ENCODE data around the gene SASH3.
"Not testable (repeated sequence)": the region's sequence is repeated elsewhere in the genome, so short reads cannot be mapped to it uniquely, and the experiment has no call there.

SASH3 gene

GRCh38 chrX:129779747-129780146 is at the start of gene SASH3:
Gene SASH3, plus strand, starts transcription at chrX:129779949. Its CDS starts 149 bp downstream, at chrX:129780098.
- DNase-seq = no peak

GRCh38 chrX:129731228-129731627 is 48.5 kb upstream of the SASH3 start:
- no peak for DNase-seq

- no peak for DNase-seq
Measured at GRCh38 chrX:129732857-129733256, 46.9 kb upstream of the SASH3 start.

DNA sequence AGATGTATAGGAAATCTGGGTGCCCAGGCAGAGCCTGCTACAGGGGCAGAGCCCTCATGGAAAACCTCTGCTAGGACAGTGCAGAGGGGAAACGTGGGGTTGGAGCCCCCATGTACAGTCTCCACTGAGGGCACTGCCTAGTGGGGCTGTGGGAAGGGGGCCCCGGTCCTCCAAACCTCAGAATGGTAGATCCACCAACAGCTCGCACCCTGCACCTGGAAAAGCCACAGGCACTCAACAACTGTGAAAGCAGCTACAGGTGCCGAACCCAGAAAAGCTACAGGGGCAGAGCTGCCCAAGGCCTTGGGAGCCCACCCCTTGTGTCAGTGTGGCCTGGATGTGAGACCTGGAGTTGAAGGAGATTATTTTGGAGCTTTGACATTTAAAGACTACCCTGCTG is 46.4 kb upstream of the SASH3 start:
- DNase-seq = no peak

DNA sequence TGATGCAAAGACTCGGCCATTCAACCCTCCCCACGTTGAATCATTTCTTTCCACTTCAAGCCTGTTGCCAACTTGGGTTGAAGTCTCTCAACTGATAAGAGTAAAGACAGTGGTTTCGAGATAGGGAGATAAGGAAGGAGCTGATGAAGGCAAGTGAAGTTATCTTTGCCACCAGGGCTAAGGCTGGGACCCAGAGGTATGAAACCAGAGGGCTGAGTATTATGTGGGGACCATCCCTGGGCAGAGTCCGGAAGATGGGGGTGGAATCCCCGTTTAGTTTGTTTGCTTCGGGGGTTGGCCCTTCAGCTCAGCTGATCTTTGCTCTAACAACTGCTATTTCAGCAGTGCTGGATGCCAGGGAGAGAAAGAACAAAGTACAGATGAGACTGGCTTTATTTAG is 43.3 kb upstream of the SASH3 start:
- no peak for DNase-seq

DNA sequence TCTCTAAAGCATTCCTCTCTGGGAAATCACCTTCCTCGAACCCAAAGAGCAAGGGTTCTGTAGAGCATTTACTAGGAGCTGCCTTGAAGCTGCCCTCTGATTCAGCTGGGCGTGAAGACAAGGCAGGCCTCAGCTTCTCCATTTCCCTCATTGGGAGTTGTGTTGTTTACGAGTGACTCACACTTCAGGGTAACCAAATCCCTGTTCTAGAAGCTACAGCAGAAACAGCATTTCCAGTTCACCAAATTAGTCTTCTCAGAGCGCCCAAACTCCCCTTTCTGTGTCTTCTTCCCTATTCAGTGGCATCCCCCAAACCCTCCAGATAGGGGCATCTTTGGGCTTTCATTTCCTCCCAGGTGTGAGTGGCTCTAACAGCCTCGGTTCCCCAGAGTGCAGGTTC is 41.8 kb upstream of the SASH3 start:
- DNase-seq = no peak

- no peak for DNase-seq
Measured at GRCh38 chrX:129738466-129739308, 41.1 kb upstream of the SASH3 start, which contains the start of gene XPNPEP2. Gene XPNPEP2, plus strand, starts transcription at chrX:129738979. Its CDS starts 235 bp downstream, at chrX:129739214.

DNA sequence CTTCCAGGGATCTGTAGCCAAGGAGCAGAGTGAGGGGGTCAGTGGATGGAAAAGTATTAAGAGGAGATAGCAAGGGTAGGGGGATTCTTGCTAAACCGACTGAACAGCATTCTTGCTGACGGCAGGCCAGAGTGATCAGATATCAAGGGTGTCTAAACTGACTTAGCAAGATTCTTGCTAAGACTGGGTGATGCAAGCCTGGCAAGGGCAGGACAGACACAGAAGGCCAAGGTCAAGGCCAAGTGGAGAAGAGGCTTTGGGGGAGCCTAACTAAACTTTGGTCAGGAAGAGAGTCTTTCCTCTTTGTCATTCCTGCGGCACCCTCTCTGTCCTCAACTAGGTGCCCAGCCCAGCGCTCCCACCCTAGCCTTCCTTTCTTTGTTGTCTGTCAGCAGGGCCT is 40.2 kb upstream of the SASH3 start:
- no peak for DNase-seq

- no peak for DNase-seq
Measured at GRCh38 chrX:129741880-129742758, 37.6 kb upstream of the SASH3 start.

GRCh38 chrX:129742759-129743152 is 37.0 kb upstream of the SASH3 start:
- not testable (repeated sequence) for DNase-seq

- DNase-seq = no peak
Measured at GRCh38 chrX:129743821-129744220, 35.9 kb upstream of the SASH3 start.

GRCh38 chrX:129744861-129745321 is 34.9 kb upstream of the SASH3 start:
- no peak for DNase-seq

DNA sequence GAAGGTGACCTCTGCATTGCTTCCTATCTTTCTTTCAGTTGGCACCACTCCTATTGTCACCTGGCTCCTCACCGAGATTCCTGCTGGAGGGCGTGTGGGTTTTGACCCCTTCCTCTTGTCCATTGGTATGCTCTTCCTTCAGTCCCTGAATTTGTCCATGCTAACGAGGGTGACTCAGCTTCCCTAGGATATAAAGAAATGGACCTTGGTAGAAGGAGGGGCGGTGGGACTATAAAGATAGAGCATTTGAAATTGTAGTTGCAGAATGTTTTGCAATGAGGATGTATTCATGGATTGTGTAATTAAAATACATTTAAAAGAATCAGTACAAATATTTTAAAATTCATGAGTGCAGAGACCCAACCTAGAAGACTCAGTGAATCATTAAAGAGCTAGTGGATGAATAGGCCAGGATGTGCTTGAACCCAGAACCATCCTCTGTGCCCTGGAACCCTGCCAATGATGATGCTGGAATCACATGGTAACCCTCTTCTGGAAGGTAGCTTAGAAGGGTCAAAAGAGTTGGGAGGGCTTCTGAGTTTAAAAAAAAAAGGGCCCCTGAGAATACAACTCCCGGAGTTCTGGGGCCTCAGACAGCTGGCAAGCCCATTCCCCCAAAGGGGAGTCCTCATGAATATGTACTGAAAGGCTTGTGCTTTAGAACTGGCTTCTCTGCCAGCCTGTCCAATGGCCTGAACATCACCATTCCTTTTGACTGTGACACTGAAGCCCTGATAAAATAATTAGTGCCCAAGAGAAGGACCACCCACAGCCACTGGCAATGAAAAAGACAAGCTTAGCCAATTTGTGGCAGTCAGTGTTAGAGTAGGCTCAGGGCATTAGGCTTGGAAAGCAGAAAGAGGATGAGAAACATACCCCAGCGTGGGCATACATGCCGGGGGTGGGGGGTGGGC is 32.9 kb upstream of the SASH3 start:
- DNase-seq = no peak

DNA sequence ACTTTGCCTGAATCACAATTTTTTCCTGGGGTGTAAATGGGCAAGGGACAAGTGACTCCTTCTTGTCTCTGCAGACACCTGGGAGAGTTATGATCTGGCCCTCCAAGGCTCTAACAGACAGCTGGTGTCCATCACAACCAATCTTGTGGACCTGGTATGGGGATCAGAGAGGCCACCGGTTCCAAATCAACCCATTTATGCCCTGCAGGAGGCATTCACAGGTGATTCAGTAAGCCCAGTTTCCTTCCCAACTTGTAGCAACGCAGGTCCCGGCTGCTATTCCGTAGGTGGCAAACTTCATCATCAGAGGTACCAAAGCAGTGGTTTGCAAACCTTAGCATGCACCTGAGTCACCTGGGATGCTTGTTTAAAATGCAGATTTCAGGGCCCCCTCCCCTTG is 32.2 kb upstream of the SASH3 start:
- no peak for DNase-seq

GRCh38 chrX:129748305-129748704 is 31.4 kb upstream of the SASH3 start:
- no peak for DNase-seq

DNA sequence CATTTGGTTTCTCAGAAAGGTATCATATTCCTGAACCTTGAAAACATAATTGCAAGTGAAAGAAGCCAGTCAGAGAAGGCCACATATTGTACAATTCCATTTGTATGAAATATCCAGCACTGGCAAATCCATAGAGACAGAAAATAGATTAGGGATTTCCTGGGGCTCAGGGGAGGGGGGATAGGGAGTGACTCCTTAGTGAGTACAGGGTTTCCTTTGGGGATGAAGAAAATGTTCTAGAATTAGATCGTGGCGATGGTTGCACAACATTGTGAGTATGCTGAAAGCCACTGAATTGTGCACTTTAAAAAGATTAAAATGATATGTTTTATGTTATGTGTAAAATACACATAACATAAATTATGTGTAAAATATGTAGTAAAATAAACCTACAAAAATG is 30.7 kb upstream of the SASH3 start:
- DNase-seq = no peak

GRCh38 chrX:129750971-129751370 is 28.8 kb upstream of the SASH3 start:
- no peak for DNase-seq

DNA sequence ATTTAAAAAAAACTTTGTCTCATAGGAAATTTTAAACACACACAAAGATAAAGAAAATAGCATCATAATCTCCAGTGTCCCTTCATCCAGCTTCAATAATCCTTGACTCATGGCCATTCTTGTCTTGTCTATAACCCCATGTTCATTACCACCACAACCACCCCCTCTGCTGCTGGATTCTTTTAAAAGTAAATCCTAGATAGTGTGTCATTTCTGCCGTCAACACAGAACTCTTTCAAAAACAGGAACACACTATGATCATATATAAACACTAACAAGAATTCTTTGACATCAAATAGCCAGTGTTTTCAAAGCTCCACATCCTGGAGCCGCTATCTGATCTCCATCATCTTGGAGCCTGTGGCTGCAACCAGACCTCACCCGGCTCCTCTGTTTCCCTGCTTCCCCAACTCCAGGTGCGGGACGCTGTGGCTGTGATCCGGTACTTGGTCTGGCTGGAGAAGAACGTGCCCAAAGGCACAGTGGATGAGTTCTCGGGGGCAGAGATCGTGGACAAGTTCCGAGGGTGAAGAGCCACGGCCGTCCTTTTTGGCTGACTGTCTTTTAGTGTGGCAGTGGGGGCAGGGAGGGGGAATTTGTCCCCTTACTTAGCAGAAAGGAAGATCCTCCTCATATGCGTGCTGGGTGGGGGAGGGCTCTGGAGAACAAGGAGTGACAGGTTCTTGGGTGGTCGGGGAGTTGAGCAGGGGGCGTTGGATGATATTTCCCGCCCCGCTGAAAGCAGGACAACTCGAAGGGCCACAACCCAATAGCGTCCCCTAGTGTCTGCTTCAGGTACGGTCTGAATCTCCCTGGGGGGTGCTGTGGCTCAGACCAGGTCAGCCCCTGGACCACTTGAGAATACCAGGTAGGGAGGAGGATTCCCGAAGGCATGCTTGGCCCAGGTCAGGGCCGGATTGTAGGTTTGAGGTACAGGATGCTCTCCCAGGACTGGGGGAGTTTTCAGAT is 25.4 kb upstream of the SASH3 start:
- no peak for DNase-seq

GRCh38 chrX:129755779-129756650 is 23.7 kb upstream of the SASH3 start:
- DNase-seq = no peak

DNA sequence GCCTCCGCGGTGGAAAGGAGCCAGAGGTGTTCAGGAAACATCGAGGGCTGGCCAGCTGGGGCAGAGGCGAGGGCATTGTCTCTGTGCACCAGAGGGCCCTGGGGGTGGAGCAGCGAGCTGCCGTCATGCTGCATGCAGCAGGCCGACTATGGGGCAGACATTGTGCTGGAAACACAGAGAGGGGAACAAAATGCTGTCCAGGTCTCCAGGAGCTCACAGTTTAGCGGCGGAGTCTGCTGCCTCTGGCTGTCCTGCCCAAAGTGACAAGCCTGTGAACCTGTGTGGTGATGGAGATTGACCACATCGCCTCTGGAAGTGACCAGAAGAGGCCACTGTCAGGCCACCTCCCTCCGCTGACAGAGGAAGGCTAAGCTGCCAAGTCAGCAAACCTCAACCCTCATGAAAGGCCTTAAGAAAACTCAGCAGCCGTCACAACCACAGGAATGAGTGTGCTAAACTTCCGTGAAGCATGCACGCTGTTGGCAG is 20.1 kb upstream of the SASH3 start:
- no peak for DNase-seq
